Measurements from ENCODE around the gene ULK1.

The ULK1 gene

DNA sequence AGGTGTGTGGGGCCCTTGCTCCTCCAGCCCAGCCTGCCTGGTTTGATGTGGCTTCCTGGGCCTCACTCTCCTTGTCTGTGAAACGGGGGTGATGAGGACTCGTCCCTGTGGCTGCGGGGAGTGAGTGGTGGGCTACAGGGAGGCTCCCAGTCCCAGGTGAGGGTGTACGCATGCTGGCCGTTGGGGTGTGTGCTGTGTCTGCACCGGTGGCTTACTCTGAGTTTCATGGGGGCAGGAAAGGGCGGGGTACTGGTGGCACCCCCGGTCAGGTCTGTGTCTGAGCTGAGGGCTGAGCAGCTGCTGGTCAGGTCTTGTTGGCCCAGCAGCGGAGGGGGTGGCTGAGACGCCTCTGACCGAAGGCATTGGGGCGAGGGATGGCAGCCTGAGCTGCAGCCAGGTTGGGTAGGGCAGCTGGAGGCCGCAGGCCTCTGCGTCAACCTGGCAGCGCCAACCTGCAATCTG, 11.2 kb downstream of the ULK1 start:
- no peak overlapping the region for H3K4me3 Mint-ChIP-seq
- H3K36me3 Mint-ChIP-seq (ENCODE audit: low read depth) = peaks cover 8% of the 10 kb centered on the region
- no peaks in the 10 kb centered on the region for H3K27me3 Mint-ChIP-seq
- H3K4me1 Mint-ChIP-seq (ENCODE audit: low read depth) = peaks cover 17% of the 10 kb centered on the region
- peak overlapping the region; percentile 80 for H3K27ac Mint-ChIP-seq
- DNase-seq = no peak
- no peaks in the 10 kb centered on the region for H3K9me3 Mint-ChIP-seq

GRCh38 chr12:131907379-131908091, 13.1 kb downstream of the ULK1 start:
- Mint-ChIP-seq H3K27me3 (no peaks in the 10 kb centered on the region), H3K4me1 (ENCODE audit: low read depth) (peaks cover 15% of the 10 kb centered on the region), H3K4me3 (no peak overlapping the region), H3K27ac (no peak overlapping the region), H3K36me3 (ENCODE audit: low read depth) (peaks cover 22% of the 10 kb centered on the region), H3K9me3 (no peaks in the 10 kb centered on the region)
- DNase-seq = no peak

DNA sequence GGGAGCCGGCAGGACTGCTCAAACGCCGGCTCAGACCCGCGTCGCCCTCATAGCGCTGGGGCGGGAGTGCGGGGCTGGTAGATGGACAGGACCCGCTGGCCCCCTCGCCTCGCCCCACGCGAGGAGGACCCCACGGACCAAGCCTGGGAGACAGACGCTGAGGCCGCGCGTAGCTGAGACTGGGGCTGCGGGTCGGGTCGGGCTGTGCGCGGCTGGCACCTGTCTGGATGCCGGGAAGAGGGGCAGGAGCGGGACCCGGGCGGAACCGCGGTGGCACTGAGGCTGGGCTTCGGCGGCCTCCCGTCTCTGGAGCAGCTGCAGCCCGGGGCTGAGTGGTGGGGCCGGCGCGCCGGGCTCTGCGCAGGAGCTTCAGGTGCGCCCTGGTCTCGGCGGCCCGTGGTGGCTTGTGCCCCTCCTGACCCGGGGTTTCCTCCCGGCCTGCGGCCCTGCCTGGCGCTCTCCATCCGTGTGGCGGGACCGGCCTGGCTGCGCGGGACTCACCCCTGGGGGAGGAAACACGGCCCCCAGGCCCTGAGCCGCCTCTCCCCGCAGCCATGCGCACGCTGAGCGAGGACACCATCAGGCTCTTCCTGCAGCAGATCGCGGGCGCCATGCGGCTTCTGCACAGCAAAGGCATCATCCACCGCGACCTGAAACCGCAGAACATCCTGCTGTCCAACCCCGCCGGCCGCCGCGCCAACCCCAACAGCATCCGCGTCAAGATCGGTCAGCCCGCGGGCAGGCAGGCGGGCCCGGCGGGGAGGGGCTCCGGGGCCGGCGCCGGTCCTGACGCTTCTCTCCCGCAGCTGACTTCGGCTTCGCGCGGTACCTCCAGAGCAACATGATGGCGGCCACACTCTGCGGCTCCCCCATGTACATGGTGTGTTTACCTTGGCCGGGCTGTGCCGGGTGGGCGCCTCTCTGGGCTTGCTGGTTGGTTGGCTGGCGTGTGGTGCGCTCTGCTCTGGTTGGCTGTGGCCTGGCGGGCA, 14.0 kb downstream of the ULK1 start:
- no peak overlapping the region for H3K27ac Mint-ChIP-seq
- peaks cover 22% of the 10 kb centered on the region for H3K36me3 Mint-ChIP-seq (ENCODE audit: low read depth)
- no peaks in the 10 kb centered on the region for H3K9me3 Mint-ChIP-seq
- H3K4me3 Mint-ChIP-seq = no peak overlapping the region
- no peaks in the 10 kb centered on the region for H3K27me3 Mint-ChIP-seq
- peaks cover 15% of the 10 kb centered on the region for H3K4me1 Mint-ChIP-seq (ENCODE audit: low read depth)
- no peak for DNase-seq

DNA sequence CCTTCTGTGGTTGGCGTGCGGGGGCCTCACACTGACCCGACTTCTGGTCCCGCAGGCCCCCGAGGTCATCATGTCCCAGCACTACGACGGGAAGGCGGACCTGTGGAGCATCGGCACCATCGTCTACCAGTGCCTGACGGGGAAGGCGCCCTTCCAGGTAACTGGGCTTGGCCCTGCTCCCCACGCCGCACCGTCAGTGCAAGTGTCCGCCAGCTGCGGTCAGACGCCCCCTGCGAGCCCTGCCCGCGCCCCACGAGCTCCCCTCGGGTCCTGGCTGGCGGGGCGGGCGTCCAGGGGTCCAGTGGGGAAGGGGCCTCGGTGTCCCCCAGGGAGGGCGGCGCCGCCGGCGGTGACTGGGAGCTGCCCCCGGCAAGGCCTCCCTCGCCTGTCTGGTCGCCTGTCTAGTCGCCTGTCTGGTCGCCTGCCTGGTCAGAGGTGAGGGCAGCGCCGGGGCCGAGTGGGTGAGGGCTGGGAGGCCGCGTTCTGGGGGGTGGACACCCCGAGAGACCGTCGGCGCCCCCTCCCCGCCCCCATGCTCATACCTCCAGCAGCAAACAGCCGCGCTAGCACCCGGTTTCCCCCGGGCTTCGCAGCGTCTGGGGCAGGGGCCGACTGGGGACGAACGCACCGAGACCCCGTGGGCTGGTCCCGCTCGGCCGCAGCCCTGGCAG, 14.8 kb downstream of the ULK1 start:
- no peaks in the 10 kb centered on the region for H3K27me3 Mint-ChIP-seq
- DNase-seq = no peak
- no peaks in the 10 kb centered on the region for H3K9me3 Mint-ChIP-seq
- no peak overlapping the region for H3K4me3 Mint-ChIP-seq
- peaks cover 24% of the 10 kb centered on the region for H3K36me3 Mint-ChIP-seq (ENCODE audit: low read depth)
- no peak overlapping the region for H3K27ac Mint-ChIP-seq
- peaks cover 11% of the 10 kb centered on the region for H3K4me1 Mint-ChIP-seq (ENCODE audit: low read depth)

GRCh38 chr12:131909752-131910219, 15.4 kb downstream of the ULK1 start:
- peaks cover 29% of the 10 kb centered on the region for H3K36me3 Mint-ChIP-seq (ENCODE audit: low read depth)
- no peaks in the 10 kb centered on the region for H3K27me3 Mint-ChIP-seq
- H3K4me3 Mint-ChIP-seq = no peak overlapping the region
- H3K4me1 Mint-ChIP-seq (ENCODE audit: low read depth) = peaks cover 8% of the 10 kb centered on the region
- H3K9me3 Mint-ChIP-seq = no peaks in the 10 kb centered on the region
- DNase-seq = no peak
- no peak overlapping the region for H3K27ac Mint-ChIP-seq

DNA sequence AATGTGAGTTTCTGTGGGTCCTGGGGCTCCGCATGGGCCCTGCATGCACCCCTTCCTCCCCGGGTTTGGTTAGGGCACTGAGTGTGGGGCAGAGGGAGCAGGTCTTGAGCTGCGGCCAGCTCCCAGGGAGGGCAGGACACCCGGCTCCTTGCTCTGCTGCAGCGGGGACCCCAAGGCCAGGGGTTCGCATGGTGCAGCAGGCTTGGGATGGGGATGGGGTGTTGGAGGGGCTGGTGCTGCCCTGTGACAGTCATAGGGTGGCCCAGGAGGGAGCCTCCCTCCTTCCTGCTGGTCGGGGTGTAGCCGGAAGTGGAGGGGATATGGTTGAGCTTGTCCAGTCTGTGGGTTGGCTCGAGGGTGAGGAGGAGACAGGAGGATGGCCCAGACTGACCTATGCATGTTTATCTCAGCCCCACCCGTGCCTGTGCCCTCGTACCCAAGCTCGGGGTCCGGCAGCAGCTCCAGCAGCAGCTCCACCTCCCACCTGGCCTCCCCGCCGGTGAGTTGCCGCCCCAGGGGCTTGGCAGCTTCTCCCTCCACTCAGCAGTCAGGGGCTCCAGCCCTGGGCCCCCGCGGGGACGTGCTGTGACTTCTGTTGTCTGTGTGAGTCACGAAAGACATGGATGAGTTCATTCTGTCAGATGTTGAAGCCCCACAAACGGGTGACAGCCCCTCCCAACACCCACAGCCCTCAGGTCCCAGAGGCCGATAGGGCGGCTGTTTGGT, 16.0 kb downstream of the ULK1 start:
- Mint-ChIP-seq H3K27me3 (no peaks in the 10 kb centered on the region), H3K4me1 (ENCODE audit: low read depth) (peaks cover 3% of the 10 kb centered on the region), H3K9me3 (no peaks in the 10 kb centered on the region), H3K27ac (no peak overlapping the region), H3K36me3 (ENCODE audit: low read depth) (peaks cover 35% of the 10 kb centered on the region), H3K4me3 (no peak overlapping the region)
- DNase-seq = no peak

DNA sequence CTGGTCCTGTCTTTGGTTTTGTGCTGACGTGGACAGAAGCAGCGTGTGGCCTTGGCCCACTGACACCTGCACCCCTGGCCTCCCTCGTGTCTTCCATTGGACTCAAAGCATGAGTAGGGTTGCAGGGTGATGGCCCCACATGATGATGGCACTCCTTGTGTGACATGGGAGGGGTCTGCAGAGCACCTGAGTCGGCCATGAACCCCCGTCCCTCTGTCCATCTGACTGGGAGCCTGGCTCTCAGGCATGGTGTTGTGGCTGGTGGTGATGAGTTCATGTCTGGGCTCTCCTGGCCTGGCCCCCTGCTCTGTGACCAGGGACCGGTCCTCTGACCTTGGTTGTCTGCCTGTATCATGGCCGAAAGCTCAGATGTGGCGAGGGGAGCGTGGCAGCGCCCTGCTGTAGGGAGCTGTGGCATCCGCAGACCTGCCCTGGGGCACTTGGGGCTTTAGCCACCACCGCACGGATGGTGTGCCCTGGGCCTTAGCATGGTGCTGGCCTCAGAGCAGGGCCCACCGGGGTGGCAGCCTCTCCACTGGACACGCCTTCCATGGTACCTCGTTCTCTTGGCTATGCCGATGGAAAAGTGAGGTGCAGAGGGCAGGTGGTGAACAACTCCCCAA, 16.7 kb downstream of the ULK1 start:
- no peak overlapping the region for H3K4me3 Mint-ChIP-seq
- H3K36me3 Mint-ChIP-seq (ENCODE audit: low read depth) = peaks cover 36% of the 10 kb centered on the region

DNA sequence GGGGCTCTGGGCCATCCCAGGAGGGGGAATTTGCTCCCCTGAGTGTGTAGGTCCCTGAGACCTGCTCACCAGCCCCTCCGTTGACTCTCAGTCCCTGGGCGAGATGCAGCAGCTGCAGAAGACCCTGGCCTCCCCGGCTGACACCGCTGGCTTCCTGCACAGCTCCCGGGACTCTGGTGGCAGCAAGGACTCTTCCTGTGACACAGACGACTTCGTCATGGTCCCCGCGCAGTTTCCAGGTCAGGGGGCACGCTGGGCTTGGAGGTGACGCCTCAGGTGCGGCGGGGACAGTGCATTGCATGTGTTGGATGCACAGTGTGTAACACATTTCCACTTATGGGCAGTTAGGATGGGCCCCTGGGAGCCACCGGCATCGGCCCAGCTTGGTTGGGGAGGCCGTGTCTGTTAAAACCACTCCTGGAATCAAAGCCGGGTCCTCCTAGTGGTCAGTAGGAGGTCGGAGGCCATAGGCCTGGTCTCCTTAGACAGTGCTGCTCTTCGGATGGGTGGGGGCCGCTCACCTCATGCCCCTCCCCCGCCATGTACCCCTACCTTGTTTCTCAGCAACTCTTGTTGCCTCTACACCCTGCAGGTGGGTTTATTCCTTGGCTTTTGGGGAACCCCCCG, 17.5 kb downstream of the ULK1 start:
- no peak for DNase-seq
- no peak overlapping the region for H3K27ac Mint-ChIP-seq
- no peak overlapping the region for H3K4me3 Mint-ChIP-seq
- H3K36me3 Mint-ChIP-seq (ENCODE audit: low read depth) = peaks cover 39% of the 10 kb centered on the region
- no peaks in the 10 kb centered on the region for H3K4me1 Mint-ChIP-seq (ENCODE audit: low read depth)
- H3K9me3 Mint-ChIP-seq = no peaks in the 10 kb centered on the region
- no peaks in the 10 kb centered on the region for H3K27me3 Mint-ChIP-seq

More for the DNA sequence above, 16.7 kb downstream of the ULK1 start:
- Mint-ChIP-seq H3K9me3 (no peaks in the 10 kb centered on the region), H3K4me1 (ENCODE audit: low read depth) (no peaks in the 10 kb centered on the region), H3K27ac (no peak overlapping the region), H3K27me3 (no peaks in the 10 kb centered on the region)
- DNase-seq = no peak

- no peak for DNase-seq
- Mint-ChIP-seq H3K36me3 (ENCODE audit: low read depth) (peaks cover 39% of the 10 kb centered on the region), H3K27me3 (no peaks in the 10 kb centered on the region), H3K9me3 (no peaks in the 10 kb centered on the region), H3K4me3 (no peak overlapping the region), H3K4me1 (ENCODE audit: low read depth) (no peaks in the 10 kb centered on the region), H3K27ac (no peak overlapping the region)
These were observed 18.3 kb downstream of the ULK1 start for GRCh38 chr12:131912518-131913274.

- DNase-seq = no peak
- Mint-ChIP-seq H3K27me3 (no peaks in the 10 kb centered on the region), H3K4me3 (no peak overlapping the region), H3K27ac (no peak overlapping the region), H3K36me3 (ENCODE audit: low read depth) (peaks cover 39% of the 10 kb centered on the region), H3K4me1 (ENCODE audit: low read depth) (no peaks in the 10 kb centered on the region), H3K9me3 (no peaks in the 10 kb centered on the region)
These were observed 19.2 kb downstream of the ULK1 start for GRCh38 chr12:131913666-131914065.

- peaks cover 35% of the 10 kb centered on the region for H3K36me3 Mint-ChIP-seq (ENCODE audit: low read depth)
- no peak overlapping the region for H3K4me3 Mint-ChIP-seq
- no peaks in the 10 kb centered on the region for H3K4me1 Mint-ChIP-seq (ENCODE audit: low read depth)
These were observed 19.8 kb downstream of the ULK1 start for GRCh38 chr12:131914179-131914702.

GRCh38 chr12:131915000-131915689, 20.7 kb downstream of the ULK1 start:
- Mint-ChIP-seq H3K27me3 (no peaks in the 10 kb centered on the region), H3K4me1 (ENCODE audit: low read depth) (no peaks in the 10 kb centered on the region), H3K9me3 (no peaks in the 10 kb centered on the region), H3K27ac (no peak overlapping the region), H3K36me3 (ENCODE audit: low read depth) (peaks cover 37% of the 10 kb centered on the region), H3K4me3 (no peak overlapping the region)
- DNase-seq = no peak

More at GRCh38 chr12:131914179-131914702, 19.8 kb downstream of the ULK1 start:
- Mint-ChIP-seq H3K27ac (no peak overlapping the region), H3K9me3 (no peaks in the 10 kb centered on the region), H3K27me3 (no peaks in the 10 kb centered on the region)
- no peak for DNase-seq

Data from activated T-cell treated with anti-CD3 and anti-CD28 coated beads, Interleukin-2, amount 50 U/mL, for 24 hours (primary cell).